GM19025 (cell line): Measurements from ENCODE around the gene ZNF283.

ENCODE experiments used
- ATAC-seq: cut with Tn5 transposase; IDR thresholded peaks from one replicate; pipeline ENCODE4 v1.9.1; 2021; ENCODE audit warnings: mild to moderate bottlenecking, low read depth, moderate library complexity; ENCODE audit not compliant: unreplicated experiment

The ZNF283 gene

GRCh38 chr19:43826787-43827754 is at the start of gene ZNF283:
ZNF283 (plus strand) TSS chr19:43827321; CDS start chr19:43833505, 6,184 bp downstream.
- ATAC-seq: peak; percentile 84

DNA sequence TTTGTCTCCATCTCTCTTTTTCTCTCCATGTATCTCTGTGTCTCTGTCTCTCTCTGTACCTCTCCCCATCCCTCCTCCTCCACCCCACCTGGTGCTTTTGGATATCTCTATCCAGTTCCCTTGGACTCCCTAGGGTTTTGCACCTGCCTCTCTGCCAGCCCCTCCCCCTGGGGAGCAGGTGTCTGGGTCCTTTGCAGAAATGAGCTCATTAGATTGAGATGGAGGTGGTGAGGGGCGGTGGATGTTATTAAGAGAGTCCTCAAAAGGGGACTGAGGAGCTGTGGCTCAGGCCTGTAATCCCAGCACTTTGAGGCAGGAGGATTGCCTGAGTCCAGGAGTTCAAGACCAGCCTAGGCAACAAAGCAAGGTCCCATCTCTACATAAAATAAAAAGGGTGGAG is 48.5 kb upstream of the ZNF283 start:
- ATAC-seq: no peak

- ATAC-seq: no peak
Measured at GRCh38 chr19:43779147-43779819, 47.8 kb upstream of the ZNF283 start.

DNA sequence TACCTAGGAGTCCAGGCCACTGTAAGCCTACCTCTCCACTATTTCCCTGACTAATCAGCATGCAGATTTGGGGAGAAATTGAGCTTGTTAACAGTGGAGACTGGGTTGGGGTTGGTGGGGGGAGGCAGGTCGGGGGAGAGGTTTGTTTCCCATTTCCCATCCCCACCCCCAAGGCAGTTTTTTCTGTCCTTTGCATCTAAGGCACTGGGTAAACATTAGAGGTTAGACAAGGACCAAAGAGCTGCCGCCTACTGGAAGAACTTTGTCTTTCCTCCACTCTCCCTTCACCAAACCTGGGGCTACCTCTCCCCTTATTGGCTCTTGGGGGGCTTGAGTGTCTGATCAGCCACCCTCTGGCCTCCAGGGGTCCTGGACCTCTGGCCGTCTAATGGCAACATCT is 47.3 kb upstream of the ZNF283 start:
- no peak for ATAC-seq

DNA sequence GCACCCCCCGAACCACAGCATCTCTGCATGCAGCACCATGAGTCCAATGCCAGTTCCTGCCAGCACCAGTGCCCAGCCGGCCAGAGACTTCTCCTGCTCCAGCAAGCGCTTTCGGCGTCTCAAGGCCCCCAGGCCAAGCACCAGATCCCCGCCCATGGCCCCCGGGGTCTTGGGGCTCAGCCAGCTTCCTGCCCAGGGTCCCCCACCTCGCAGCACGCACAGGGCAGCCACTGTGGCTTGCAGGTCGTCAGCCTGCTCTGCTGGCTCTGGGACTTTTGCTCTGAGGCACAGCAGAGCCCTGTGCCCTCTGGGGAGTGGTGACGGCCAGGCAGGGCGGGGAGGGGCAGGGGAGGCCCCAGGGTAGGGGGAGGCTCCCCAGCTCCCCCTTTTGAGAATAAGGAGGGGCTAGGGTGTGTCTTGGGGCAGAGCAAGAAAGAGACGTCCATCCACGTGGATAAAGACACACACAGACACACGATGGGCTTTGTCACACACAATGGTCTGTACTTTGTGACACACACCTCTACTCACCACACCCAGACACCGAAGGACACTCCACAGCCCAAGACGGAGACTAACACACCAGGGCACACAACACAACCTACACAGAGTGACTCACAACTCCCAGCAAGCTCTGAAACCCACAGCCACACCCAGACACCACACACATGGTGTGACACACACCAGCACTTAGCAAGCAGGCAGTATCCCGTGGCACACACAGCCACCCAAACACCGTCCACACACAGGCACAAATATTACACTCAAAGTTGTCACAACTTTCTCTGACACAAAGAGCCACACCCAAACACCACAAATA is 46.2 kb upstream of the ZNF283 start, which contains the start of gene KCNN4:
TSS of gene KCNN4 (minus strand) at position 268 of the 820 bp plus-strand sequence. CDS start at position 156, 112 bp downstream.
- ATAC-seq: peak; percentile 40

- ATAC-seq: no peak
Measured at GRCh38 chr19:43781630-43782310, 45.4 kb upstream of the ZNF283 start.

GRCh38 chr19:43782311-43782660 is 44.8 kb upstream of the ZNF283 start:
- ATAC-seq: no peak

- no peak for ATAC-seq
Measured at GRCh38 chr19:43782689-43783231, 44.4 kb upstream of the ZNF283 start.

DNA sequence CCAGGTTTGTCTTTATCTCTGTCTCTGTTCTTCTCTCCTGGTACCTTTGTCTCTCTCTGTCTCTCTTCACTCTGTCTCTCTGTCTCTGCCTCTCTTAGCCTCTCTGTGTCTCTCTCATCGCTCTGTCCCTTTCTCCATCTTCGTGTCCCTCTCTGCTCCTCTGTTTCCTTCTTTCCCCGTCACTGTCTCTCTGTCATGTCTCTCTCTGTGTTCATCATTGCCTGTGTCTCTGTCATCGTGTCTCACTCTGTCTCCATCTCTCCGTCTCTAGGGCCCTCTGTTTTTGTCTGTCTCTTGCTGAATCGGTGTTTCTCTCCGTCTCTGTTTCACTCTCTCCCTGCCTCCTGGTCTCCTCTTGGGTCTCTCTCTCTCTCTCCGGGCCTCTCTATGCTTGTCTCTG is 43.5 kb upstream of the ZNF283 start:
- ATAC-seq: no peak

DNA sequence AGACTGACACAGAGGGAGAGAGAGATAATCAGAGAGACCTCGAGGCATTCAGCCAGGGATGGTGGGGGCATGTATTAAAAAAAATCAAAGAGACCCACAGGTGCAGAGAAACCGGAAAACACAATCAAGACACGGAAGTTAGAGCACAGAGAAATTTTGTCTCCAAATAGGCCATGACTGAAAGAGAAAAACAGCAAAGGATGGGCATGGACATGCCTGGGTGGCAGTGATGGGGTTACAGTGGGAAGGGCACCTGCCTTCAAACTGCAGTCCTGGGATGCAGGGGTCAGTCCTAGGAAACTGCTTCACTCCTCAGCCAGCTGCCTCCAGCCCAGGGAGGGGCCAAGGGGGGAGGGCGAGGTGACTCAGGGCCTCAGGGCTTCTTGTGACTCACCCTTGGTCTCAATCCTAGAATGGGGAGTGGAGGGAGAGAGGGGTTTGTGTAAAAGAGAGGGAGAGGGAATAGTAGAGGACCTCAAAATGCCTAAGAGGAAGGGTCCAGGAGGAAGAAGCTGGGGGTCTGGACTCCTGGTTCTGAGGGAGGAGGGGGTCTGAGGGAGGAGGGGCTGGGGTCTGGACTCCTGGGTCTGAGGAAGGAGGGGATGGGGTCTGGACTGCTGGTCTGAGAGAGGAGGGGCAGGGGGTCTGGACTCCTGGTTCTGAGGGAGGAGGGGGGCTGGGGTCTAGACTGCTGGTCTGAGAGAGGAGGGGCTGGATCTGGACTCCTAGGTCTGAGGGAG is 42.7 kb upstream of the ZNF283 start:
- ATAC-seq: no peak

DNA sequence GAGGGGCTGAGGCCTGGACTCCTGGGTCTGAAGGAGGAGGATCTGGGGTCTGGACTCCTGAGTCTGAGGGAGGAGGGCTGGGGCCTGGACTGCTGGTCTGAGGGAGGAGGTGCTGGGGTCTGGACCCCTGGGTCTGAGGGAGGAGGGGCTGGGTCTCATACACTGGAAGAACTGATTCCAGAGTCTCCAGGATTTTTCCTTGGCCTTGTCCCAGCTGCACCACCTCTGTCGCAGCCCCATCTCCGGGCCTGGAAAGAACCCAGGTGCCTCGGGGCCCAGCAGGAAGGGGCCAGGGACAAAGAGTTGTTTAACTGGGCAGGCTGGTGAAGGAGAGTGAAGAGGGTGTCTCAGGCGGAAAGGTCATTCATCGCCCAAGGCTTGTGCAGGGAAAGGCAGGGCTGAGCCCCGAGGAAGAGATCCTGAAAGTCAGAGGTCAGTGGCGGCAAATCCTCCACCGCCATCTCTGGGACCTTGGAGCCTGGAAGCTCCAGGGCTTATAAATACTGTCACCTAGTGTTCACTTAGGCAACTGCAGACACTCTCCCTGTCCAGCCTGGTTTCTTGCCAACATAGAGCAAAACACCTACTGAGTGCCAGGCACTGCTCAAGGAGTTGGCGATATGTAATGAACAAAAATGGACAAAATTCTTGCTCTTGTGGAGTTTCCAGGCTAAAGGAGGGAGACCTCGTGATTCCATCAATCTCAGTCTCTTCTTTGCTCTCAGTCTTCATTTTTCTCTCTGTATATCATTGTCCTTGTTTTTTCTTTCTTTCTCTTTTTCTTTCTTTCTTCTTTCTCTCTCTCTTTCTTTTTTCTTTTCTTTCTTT is 41.9 kb upstream of the ZNF283 start:
- ATAC-seq: peak; percentile 34

- no peak for ATAC-seq
Measured at GRCh38 chr19:43786665-43787064, 40.5 kb upstream of the ZNF283 start.

DNA sequence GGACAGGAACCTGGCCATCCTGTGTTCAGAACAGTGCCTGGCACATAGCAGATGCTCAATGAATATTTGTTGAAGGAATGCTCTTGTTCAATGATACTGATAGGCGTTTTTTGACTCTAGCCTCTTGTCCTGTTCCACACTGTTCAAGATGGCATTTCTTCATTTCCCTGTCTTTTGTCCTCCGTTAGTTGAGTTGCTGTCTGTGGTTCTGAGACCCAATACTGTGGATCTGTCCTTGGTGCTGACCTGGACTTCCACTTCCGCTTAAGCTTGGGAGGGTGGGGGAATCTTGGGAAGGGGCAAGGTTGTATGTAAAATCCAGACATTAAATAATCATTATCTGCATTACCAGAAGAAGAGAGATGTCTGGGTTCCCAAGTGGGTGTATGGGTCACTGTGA is 38.1 kb upstream of the ZNF283 start:
- ATAC-seq: no peak

DNA sequence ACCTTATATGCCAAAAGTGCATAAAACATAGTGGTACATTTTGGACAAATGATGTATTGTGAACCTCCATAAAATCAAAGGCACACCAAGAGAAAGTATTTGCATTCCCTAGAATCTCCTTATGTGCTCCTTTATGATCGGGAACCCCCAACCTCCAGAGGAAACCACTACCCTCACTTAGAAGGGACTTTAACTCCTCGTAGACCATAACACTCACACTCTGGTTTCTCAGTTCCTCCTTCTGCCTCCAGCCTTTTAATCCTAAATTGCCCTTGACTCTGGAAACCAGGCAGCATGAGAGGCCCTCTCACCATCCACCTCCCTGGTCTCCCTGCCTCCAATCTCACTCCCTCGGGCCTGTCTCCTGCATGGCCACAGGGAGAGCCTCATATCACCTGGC is 36.5 kb upstream of the ZNF283 start:
- no peak for ATAC-seq

DNA sequence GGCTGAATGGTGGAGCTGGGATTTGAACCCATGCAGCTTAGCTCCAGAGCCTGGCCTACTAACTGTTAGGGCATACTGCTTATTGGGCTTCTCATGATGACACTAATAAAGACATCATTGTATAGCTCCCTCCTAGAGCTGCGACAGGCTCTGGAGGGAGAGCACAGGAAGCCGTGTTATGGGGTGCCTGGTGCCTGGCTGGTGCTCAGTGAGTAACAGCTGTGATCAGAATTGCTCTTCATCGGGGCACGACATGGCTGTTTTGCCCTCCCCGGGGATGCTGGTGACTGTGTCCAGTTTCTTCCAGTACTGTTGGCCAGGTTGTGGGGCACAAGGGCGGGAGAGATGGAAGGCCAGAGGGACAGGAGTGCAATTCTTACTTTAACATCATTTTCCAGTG is 30.0 kb upstream of the ZNF283 start:
- ATAC-seq: no peak

DNA sequence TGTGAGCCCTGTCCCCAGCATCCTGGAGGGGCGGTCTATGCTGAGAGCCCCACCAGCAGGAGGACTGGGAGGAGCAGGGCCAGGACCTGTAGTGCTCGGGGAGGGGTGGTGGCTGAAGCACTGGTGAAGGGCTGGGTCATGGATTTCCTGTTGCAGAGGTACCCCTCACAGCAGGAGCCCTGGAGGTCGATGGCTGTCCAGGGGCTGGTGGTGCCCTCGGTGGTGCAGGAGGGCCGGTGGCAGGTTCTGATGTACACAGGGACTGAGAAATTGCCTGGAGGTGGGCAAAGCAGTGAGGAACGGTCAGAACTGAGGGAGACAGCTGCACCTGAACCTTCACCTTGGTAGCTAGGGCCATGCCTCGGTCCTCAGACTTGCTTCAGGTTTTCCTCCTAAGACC is 29.6 kb upstream of the ZNF283 start:
- no peak for ATAC-seq

DNA sequence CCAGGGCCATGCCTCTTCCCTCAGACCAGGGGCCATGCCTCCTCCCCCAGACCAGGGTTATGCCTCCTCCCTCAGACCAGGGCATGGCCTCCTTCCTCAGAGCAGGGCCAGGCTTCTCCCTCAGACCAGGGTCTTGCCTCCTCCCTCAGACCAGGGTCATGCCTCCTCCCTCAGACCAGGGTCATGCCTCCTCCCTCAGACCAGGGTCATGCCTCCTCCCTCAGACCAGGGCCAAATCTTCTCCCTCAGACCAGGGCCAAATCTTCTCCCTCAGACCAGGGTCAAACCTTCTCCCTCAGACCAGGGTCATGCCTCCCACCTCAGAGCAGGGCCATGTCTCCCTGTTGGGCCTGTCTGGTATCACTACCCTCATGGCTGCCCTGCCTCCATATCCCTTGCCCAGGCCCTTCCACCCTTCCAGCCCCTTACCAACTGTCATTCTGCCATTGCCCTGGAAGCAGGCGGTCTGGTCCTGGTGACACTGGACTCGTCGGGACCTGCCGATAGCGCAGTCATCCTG is 29.0 kb upstream of the ZNF283 start:
- no peak for ATAC-seq
